Right lobe of liver (tissue), 4 donors: ENCODE results near the gene NDST4.

ENCODE experiments used
- CTCF ChIP-seq, 4 donors: fragments of 200-600 bp in 3 of 4; fragments of 450-650 bp in 1 of 4; IDR thresholded peaks; one replicate each; pipeline versions ENCODE4 v1.5.1 to v1.8.0; 2016 to 2022; ENCODE audit warnings: antibody characterized with exemption in 4 of 4, mild to moderate bottlenecking in 2 of 4
- POLR2A ChIP-seq: fragments of 450-650 bp; IDR thresholded peaks from one replicate; pipeline ENCODE4 v1.6.1; 2017; ENCODE audit warnings: antibody characterized with exemption, mild to moderate bottlenecking
- donor health status: DM: no; HTN: no; CAD: no.
- donor health status: DM: no; HTN: no; CAD: no.
- donor health status: DM: no; HTN: yes; CAD: no.

GRCh38 chr4:115117651-115118050 is 4.2 kb upstream of the NDST4 start:
- TF ChIP-seq CTCF (IDR thresholded peaks at IDR 0.05) (no peak), POLR2A (no peak)
